H1 (cell line): Measurements from ENCODE around the gene TSR3. TPM values are rescaled to one million over a fixed set of nuclear protein-coding genes. Genes with fewer than 3 reads are reported as not detected.

Source experiments
- BRCA1 ChIP-seq: IDR thresholded peaks from 2 replicates; pipeline ENCODE4 v1.6.1; 2012; ENCODE audit warnings: low read depth, low read length, improper control_type of control experiment
- CTCF ChIP-seq, 3 experiments: IDR thresholded peaks; 1 replicate in 2 of 3; 2 replicates in 1 of 3; pipeline versions ENCODE4 v1.5.1 to v1.6.1; 2011; ENCODE audit warnings: low read length in 3 of 3, mild to moderate bottlenecking in 3 of 3, inconsistent platforms in 2 of 3, low read depth in 1 of 3, moderate library complexity in 1 of 3; ENCODE audit not compliant: insufficient read depth in 1 of 3; ENCODE audit errors: control extremely low read depth in 1 of 3
- MAFK ChIP-seq: IDR thresholded peaks from 2 replicates; pipeline ENCODE4 v1.6.1; 2012; ENCODE audit warnings: low read depth, mild to moderate bottlenecking, improper control_type of control experiment, low read length
- MAX ChIP-seq: IDR thresholded peaks from 2 replicates; pipeline ENCODE4 v1.6.1; 2012; ENCODE audit warnings: inconsistent platforms
- POLR2A ChIP-seq, 2 experiments: IDR thresholded peaks; 1 replicate in 1 of 2; 2 replicates in 1 of 2; pipeline ENCODE4 v1.6.1; 2011; ENCODE audit warnings: low read depth in 2 of 2, low read length in 2 of 2, mild to moderate bottlenecking in 2 of 2; ENCODE audit errors: control extremely low read depth in 1 of 2
- SIN3A ChIP-seq, 2 experiments: IDR thresholded peaks in 1 of 2; conservative IDR thresholded peaks in 1 of 2; 2 replicates each; pipeline ENCODE4 v1.6.1; 2011 to 2012; ENCODE audit warnings: low read length in 2 of 2, improper control_type of control experiment in 1 of 2, low read depth in 1 of 2, mild to moderate bottlenecking in 1 of 2
- SP1 ChIP-seq: IDR thresholded peaks from 2 replicates; pipeline ENCODE4 v1.6.1; 2011; ENCODE audit warnings: low read depth, low read length
- YY1 ChIP-seq: IDR thresholded peaks from 2 replicates; pipeline ENCODE4 v1.6.1; 2011; ENCODE audit warnings: low read depth, mild to moderate bottlenecking, low read length
- polyA plus RNA-seq, 7 experiments: library from polyadenylated mRNA; depleted of rRNA in 3 of 7; stranded (reverse) in 5 of 7; unstranded in 2 of 7; fragments of >200 nt in 5 of 7; fragments of 200-250 nt in 2 of 7; gene quantifications; 1 replicate in 5 of 7; 2 replicates in 1 of 7; 4 replicates in 1 of 7; pipeline versions ENCODE4 v1.2.1 to v1.2.3, GENCODE V29; 2011 to 2013; ENCODE audit warnings: missing spikeins in 2 of 7, mixed read lengths in 2 of 7
- total RNA-seq: library from RNA; stranded (reverse); fragmentation: NEBNext Ultra II Directional; extraction: Animal tissue kit (Norgen Biotek cat#: 25700); gene quantifications from 2 replicates; pipeline ENCODE4 v1.2.1, GENCODE V29; 2021

Gene TSR3
- total and polyA plus RNA-seq, 2 of the 8 experiments (the other 6 are each of a cell fraction or from before 2014, with no cell fraction given), result 43.1 to 52.3 TPM

- 0 out of 2 replicates have a peak, but pooled peaks have one; percentile 10 for TF ChIP-seq MAX
- TF ChIP-seq CTCF (IDR thresholded peaks at IDR 0.05; ENCODE audit: control extremely low read depth in 1 of 3, insufficient read depth in 1 of 3, low read depth in 1 of 3, low read length in 3 of 3), result peak; percentile 69 to 98 (median 87)
- no peak for TF ChIP-seq SP1
- peak; percentile 19; the same call in 1 of the 2 replicates for TF ChIP-seq YY1
- TF ChIP-seq SIN3A (conservative IDR thresholded peaks at IDR 0.05 in 1 of 2, IDR thresholded peaks at IDR 0.05 in 1 of 2; ENCODE audit: low read depth in 1 of 2, low read length in 2 of 2), result no peak
- no peak for TF ChIP-seq BRCA1
- no peak for TF ChIP-seq MAFK
- TF ChIP-seq POLR2A (IDR thresholded peaks at IDR 0.05; ENCODE audit: control extremely low read depth in 1 of 2, low read depth in 2 of 2, low read length in 2 of 2), result no peak
- TF ChIP-seq, all 59 proteins: peak for 7
These were observed 50.8 kb downstream of the TSR3 start (continued) for GRCh38 chr16:1300664-1301476.
